A549 treated with AZD2906 at 1 μM for 4 hours (cell line): Measurements from ENCODE around the gene ZC3H11A. TPM values are rescaled to one million over a fixed set of nuclear protein-coding genes. Genes with fewer than 3 reads are reported as not detected.

Experiments
- total RNA-seq: library from RNA; stranded (reverse); fragments of 200-300 nt; extraction: Qiagen RNA extraction; gene quantifications from 5 replicates; pipeline ENCODE4 v1.2.3, GENCODE V29; 2022

Gene ZC3H11A
- 36.5 to 53.6 TPM (median 38.4 TPM) in 5 replicates for total RNA-seq

GRCh38 chr1:203795441-203796235 lies at the start of gene ZC3H11A, which contains the start of gene ZBED6:
Gene ZC3H11A, plus strand, starts transcription at chr1:203795623. Its CDS starts 21,448 bp downstream, at chr1:203817071.
Gene ZBED6, plus strand, starts transcription at chr1:203795623. Its CDS starts 1,900 bp downstream, at chr1:203797523.

GRCh38 chr1:203765029-203765837 lies 30.2 kb upstream of the ZC3H11A start, which contains the start of gene LAX1:
Gene LAX1, plus strand, starts transcription at chr1:203765183. Its CDS starts 383 bp downstream, at chr1:203765566.

Other genes starting within 250 kb of the ZC3H11A start
- gene ATP2B4, start 168.8 kb upstream of the ZC3H11A start, total RNA-seq = 16.3 to 25.8 TPM (median 21.3 TPM) in 5 replicates
- gene LAX1, start 30.4 kb upstream of the ZC3H11A start, total RNA-seq = 0.11 TPM in 1 of 5 replicates, not detected in the others
- 1.6 to 4.0 TPM (median 2.8 TPM) in 5 replicates for gene ZBED6, start within 50 bp of the ZC3H11A start, total RNA-seq
- gene SNRPE, start 66.0 kb downstream of the ZC3H11A start, total RNA-seq = 146 to 253 TPM (median 236 TPM) in 5 replicates